ENCODE data around the gene CIPC. TPM values are rescaled to one million over a fixed set of nuclear protein-coding genes. Genes with fewer than 3 reads are reported as not detected.

CIPC gene
- total and polyA plus RNA-seq, 2 of the 4 experiments (the other 2 are of a cell fraction) = 6.6 to 12.9 TPM

DNA sequence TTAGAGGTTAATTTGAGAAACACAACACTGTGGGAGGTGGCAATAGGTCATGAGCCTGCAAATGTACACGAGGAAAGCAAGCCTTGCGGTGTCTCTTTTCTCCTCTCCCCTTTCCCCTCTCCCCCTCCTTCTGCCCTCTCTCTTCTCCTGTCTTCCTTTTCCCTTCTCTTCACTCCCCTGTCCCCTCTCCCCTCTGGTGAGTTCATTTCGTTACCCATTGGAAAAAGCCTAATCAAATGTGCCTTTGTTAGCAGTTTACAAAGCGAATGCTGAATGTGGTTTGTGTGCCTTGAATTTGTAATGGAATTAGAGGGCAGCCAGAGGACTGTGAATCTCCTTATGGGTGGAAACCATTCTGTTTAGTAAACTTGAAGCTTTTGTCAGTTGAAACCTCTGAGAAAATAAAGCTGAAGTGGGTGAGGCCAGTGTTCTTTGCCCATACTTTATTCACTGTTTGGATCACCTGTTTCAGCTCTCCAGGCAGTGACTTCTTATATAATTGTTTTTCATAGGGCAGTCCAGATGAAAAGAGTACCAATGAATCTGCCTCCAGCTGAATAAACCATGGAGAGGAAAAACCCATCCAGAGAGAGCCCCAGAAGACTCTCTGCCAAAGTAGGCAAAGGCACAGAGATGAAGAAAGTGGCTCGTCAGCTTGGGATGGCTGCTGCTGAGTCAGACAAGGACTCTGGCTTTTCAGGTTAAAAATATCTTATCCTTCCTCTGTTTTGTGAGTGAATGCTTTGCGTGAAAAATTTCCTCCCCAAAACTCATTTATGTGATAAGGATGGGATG lies 7.3 kb downstream of the CIPC start:
- ChIA-PET CTCF (interaction anchor here (0.9 kb wide), 1 partner anchor 229 kb away, joined by 3 read pairs; no protein-coding TSS in a partner anchor), POLR2A (ENCODE audit: unreplicated experiment) (interaction anchor here (0.5 kb wide), 1 partner anchor 201 kb away, joined by 3 read pairs; no protein-coding TSS in a partner anchor)
- WGBS, 2 experiments (ENCODE audit: extremely low coverage in 2 of 2, insufficient read length in 1 of 2) = no CpG with 5 or more reads among the region's 6 CpGs
- H3K27me3 ChIP-seq (ENCODE audit: control insufficient read depth, insufficient read depth, low read length) = no peaks in the 10 kb centered on the region
- no peak overlapping the region for H3K18ac ChIP-seq (ENCODE audit: low read depth, low read length)
- H3K4me1 ChIP-seq (ENCODE audit: control insufficient read depth, insufficient read depth, low read length) = no peaks in the 10 kb centered on the region; the same call in 1 of the 2 replicates
- no peak overlapping the region for H2BK120ac ChIP-seq (ENCODE audit: low read depth, low read length)
- no peak overlapping the region for H2AFZ ChIP-seq (replicated peaks; ENCODE audit: low read length, poor library complexity)
- H3K56ac ChIP-seq (ENCODE audit: extremely low read depth, insufficient read depth, low read length) = no peak overlapping the region
- ATAC-seq (ENCODE audit: low read depth) = no peak
- no peak overlapping the region for H3K4me3 ChIP-seq (ENCODE audit: insufficient read depth, low read depth, low read length)
- H3K79me1 ChIP-seq (ENCODE audit: low read depth in 1 of 2, low read length in 2 of 2) = peaks cover 20 to 22% of the 10 kb centered on the region in 2 experiments
- H2AK9ac ChIP-seq (replicated peaks; ENCODE audit: low read depth, low read length, poor library complexity) = no peak overlapping the region
- H4K5ac ChIP-seq (ENCODE audit: low read depth, low read length) = no peak overlapping the region
- H3K36me3 ChIP-seq (ENCODE audit: control insufficient read depth, insufficient read depth, low read length) = peaks cover 8% of the 10 kb centered on the region
- BruUV-seq (replicated peaks) = no TSS peak
- no peak overlapping the region for H2AK5ac ChIP-seq (ENCODE audit: low read depth, low read length)
- dilution Hi-C loops (cut with HindIII; ENCODE audit: low sequenced_read_pairs, unreplicated experiment) (no loop called here), in situ Hi-C loops (cut with MboI; ENCODE audit: low sequenced_read_pairs) (no loop called here), intact Hi-C loops (cut with micrococcal nuclease) (no loop called here)
- H3K9me3 ChIP-seq (ENCODE audit: control insufficient read depth, insufficient read depth, low read length) = no peaks in the 10 kb centered on the region
- no peak overlapping the region for H3K23ac ChIP-seq (ENCODE audit: low read depth, low read length)
- no peak overlapping the region for H3K9ac ChIP-seq (ENCODE audit: low read depth, low read length)
- H2BK15ac ChIP-seq (ENCODE audit: low read depth, low read length) = no peak overlapping the region
- DNase-seq = no peak
- no peak overlapping the region for H3K4ac ChIP-seq (ENCODE audit: low read depth, low read length)
- H4K20me1 ChIP-seq (ENCODE audit: insufficient read depth, low read length) = no peaks in the 10 kb centered on the region
- H4K91ac ChIP-seq (ENCODE audit: insufficient read depth, low read depth, low read length) = no peak overlapping the region
- no peak overlapping the region for H3K27ac ChIP-seq (ENCODE audit: insufficient read depth, low read length)
- H2BK20ac ChIP-seq (ENCODE audit: low read depth, low read length) = no peak overlapping the region
- H2BK5ac ChIP-seq (ENCODE audit: low read depth, low read length, poor library complexity, severe bottlenecking) = no peak overlapping the region
- H4K8ac ChIP-seq (ENCODE audit: low read depth in 2 of 2, low read length in 2 of 2) = no peak overlapping the region
- no peak overlapping the region for H3K14ac ChIP-seq (replicated peaks; ENCODE audit: low read depth, low read length)
- no peaks in the 10 kb centered on the region for H3K9me1 ChIP-seq (ENCODE audit: insufficient read depth, low read length)
- no peak overlapping the region for H3K4me2 ChIP-seq (ENCODE audit: low read depth, low read length)
- no peak for TF ChIP-seq MAFK (IDR thresholded peaks at IDR 0.05; ENCODE audit: low read depth, low read length)
- TF ChIP-seq, protein P1, sequence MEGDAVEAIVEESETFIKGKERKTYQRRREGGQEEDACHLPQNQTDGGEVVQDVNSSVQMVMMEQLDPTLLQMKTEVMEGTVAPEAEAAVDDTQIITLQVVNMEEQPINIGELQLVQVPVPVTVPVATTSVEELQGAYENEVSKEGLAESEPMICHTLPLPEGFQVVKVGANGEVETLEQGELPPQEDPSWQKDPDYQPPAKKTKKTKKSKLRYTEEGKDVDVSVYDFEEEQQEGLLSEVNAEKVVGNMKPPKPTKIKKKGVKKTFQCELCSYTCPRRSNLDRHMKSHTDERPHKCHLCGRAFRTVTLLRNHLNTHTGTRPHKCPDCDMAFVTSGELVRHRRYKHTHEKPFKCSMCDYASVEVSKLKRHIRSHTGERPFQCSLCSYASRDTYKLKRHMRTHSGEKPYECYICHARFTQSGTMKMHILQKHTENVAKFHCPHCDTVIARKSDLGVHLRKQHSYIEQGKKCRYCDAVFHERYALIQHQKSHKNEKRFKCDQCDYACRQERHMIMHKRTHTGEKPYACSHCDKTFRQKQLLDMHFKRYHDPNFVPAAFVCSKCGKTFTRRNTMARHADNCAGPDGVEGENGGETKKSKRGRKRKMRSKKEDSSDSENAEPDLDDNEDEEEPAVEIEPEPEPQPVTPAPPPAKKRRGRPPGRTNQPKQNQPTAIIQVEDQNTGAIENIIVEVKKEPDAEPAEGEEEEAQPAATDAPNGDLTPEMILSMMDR (conservative IDR thresholded peaks at IDR 0.05; ENCODE audit: low read depth, low read length) = no peak
- TF ChIP-seq, protein P2, sequence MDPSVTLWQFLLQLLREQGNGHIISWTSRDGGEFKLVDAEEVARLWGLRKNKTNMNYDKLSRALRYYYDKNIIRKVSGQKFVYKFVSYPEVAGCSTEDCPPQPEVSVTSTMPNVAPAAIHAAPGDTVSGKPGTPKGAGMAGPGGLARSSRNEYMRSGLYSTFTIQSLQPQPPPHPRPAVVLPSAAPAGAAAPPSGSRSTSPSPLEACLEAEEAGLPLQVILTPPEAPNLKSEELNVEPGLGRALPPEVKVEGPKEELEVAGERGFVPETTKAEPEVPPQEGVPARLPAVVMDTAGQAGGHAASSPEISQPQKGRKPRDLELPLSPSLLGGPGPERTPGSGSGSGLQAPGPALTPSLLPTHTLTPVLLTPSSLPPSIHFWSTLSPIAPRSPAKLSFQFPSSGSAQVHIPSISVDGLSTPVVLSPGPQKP (IDR thresholded peaks at IDR 0.05; ENCODE audit: borderline replicate concordance, low read depth, low read length) = no peak
- TF ChIP-seq NFE2L2 (IDR thresholded peaks at IDR 0.05; ENCODE audit: low read depth, low read length) = no peak
- TF ChIP-seq MXI1 (IDR thresholded peaks at IDR 0.05; ENCODE audit: borderline replicate concordance, low read depth, low read length) = no peak
- no peak for TF ChIP-seq RCOR1 (IDR thresholded peaks at IDR 0.05; ENCODE audit: insufficient replicate concordance, low read length)
- TF ChIP-seq SMC3 (IDR thresholded peaks at IDR 0.05; ENCODE audit: low read depth, low read length) = no peak
- TF ChIP-seq RFX5 (IDR thresholded peaks at IDR 0.05; ENCODE audit: low read depth, low read length) = no peak
- TF ChIP-seq RAD21 (IDR thresholded peaks at IDR 0.05; ENCODE audit: low read length) = no peak
- no peak for TF ChIP-seq CEBPB (IDR thresholded peaks at IDR 0.05; ENCODE audit: low read depth, low read length)
- TF ChIP-seq FOS (IDR thresholded peaks at IDR 0.05; ENCODE audit: low read depth, low read length) = no peak
- no peak for TF ChIP-seq POLR2A (IDR thresholded peaks at IDR 0.05; ENCODE audit: low read depth, low read length)
- no peak for TF ChIP-seq BHLHE40 (IDR thresholded peaks at IDR 0.05; ENCODE audit: low read depth, low read length)
- no peak for TF ChIP-seq CHD1 (IDR thresholded peaks at IDR 0.05; ENCODE audit: low read depth, low read length)
- TF ChIP-seq MAZ (IDR thresholded peaks at IDR 0.05; ENCODE audit: borderline replicate concordance, low read depth, low read length) = no peak

Measured in IMR-90 (cell line).